Endothelial cell of umbilical vein (primary cell): ENCODE results near the gene CACNB1. TPM values are rescaled to one million over a fixed set of nuclear protein-coding genes. Genes with fewer than 3 reads are reported as not detected.

Source experiments
- BruUV-seq: library from RNA; stranded (reverse); fragments of 400-500 nt; replicated peaks from 2 replicates; lab custom pipeline; 2021; lab: Mats Ljungman, UMichigan
- CTCF ChIA-PET: fragments of 300-600, 350-600 bp; sonication (Branson Sonifier 250); formaldehyde crosslinking; loops from one replicate; lab custom pipeline; 2021; ENCODE audit warnings: antibody characterized with exemption, inconsistent platforms; lab: Charles Lee
- POLR2A ChIA-PET: fragments of 300-600, 350-600 bp; sonication (Branson Sonifier 250); formaldehyde crosslinking; loops from one replicate; lab custom pipeline; 2021; ENCODE audit warnings: antibody characterized with exemption, inconsistent platforms; lab: Charles Lee
- DNase-seq: peaks from one replicate; pipeline ENCODE4 v3.0.0-alpha.2; 2011; ENCODE audit warnings: low read depth, low spot score
- FAIRE-seq: peaks from 2 replicates; lab custom pipeline; 2011; peaks lifted over from hg19 to GRCh38; lab: Jason Lieb, UNC
- H2AFZ ChIP-seq: 2 replicates; pipeline ENCODE4 v1.6.0; 2012; ENCODE audit warnings: low read depth, low read length, control low read depth, inconsistent platforms
- H3K27ac ChIP-seq: 2 replicates; pipeline ENCODE4 v1.5.1; 2011; ENCODE audit warnings: low read depth, mild to moderate bottlenecking, control low read depth, low read length, moderate library complexity; ENCODE audit not compliant: insufficient read depth
- H3K27me3 ChIP-seq, 2 experiments: 2 replicates each; pipeline versions ENCODE4 v1.6.0 to v1.6.1; 2011; ENCODE audit warnings: low read length in 2 of 2, mixed read lengths in 1 of 2; ENCODE audit not compliant: control insufficient read depth in 2 of 2, insufficient read depth in 2 of 2
- H3K36me3 ChIP-seq, 2 experiments: 2 replicates in 1 of 2; 3 replicates in 1 of 2; pipeline ENCODE4 v1.5.1; 2011; ENCODE audit warnings: low read length in 2 of 2, mild to moderate bottlenecking in 1 of 2, moderate library complexity in 1 of 2; ENCODE audit not compliant: control insufficient read depth in 2 of 2, insufficient read depth in 2 of 2; ENCODE audit errors: extremely low read depth in 1 of 2
- H3K4me1 ChIP-seq: 3 replicates; pipeline ENCODE4 v1.5.1; 2011; ENCODE audit warnings: mild to moderate bottlenecking, low read length; ENCODE audit not compliant: control insufficient read depth, insufficient read depth; ENCODE audit errors: extremely low read depth
- H3K4me2 ChIP-seq: 2 replicates; pipeline ENCODE4 v1.6.1; 2011; ENCODE audit warnings: low read length, control low read depth, mixed read lengths; ENCODE audit not compliant: insufficient read depth
- H3K4me3 ChIP-seq, 3 experiments: fragments of 200-600 bp in 1 of 3; sonication (generic), shearing (Covaris generic) in 1 of 3; replicated peaks in 1 of 3; 2 replicates each; pipeline ENCODE4 v1.5.1; 2011 to 2016; ENCODE audit warnings: control low read depth in 3 of 3, low read length in 3 of 3, mild to moderate bottlenecking in 2 of 3, inconsistent platforms in 1 of 3, low read depth in 1 of 3, moderate library complexity in 1 of 3; ENCODE audit not compliant: insufficient read depth in 1 of 3
- H3K79me2 ChIP-seq: 2 replicates; pipeline ENCODE4 v1.6.0; 2012; ENCODE audit warnings: low read length, inconsistent platforms; ENCODE audit not compliant: control insufficient read depth, insufficient read depth
- H3K9ac ChIP-seq: replicated peaks from 2 replicates; pipeline ENCODE3; 2011; ENCODE audit warnings: low read length, control low read depth; ENCODE audit not compliant: insufficient read depth; ENCODE audit errors: extremely low read depth
- H3K9me1 ChIP-seq: replicated peaks from 3 replicates; pipeline ENCODE4 v1.6.0; 2011; ENCODE audit warnings: mild to moderate bottlenecking, low read length; ENCODE audit not compliant: control insufficient read depth, insufficient read depth; ENCODE audit errors: extremely low read depth
- H3K9me3 ChIP-seq: replicated peaks from 2 replicates; pipeline ENCODE4 v1.5.1; 2012; ENCODE audit warnings: low read length, inconsistent platforms; ENCODE audit not compliant: control insufficient read depth, insufficient read depth
- H4K20me1 ChIP-seq: replicated peaks from 2 replicates; pipeline ENCODE3; 2011; ENCODE audit warnings: mild to moderate bottlenecking, low read length; ENCODE audit not compliant: control insufficient read depth, insufficient read depth; ENCODE audit errors: extremely low read depth
- EZH2 ChIP-seq: IDR thresholded peaks from 2 replicates; pipeline ENCODE4 v1.6.1; 2012; ENCODE audit warnings: borderline replicate concordance, low read depth, mild to moderate bottlenecking, moderate library complexity, low read length, inconsistent platforms; ENCODE audit not compliant: severe bottlenecking
- FOS ChIP-seq: IDR thresholded peaks from 2 replicates; pipeline ENCODE4 v1.6.1; 2011; ENCODE audit warnings: mild to moderate bottlenecking, low read length, moderate library complexity, borderline replicate concordance; ENCODE audit not compliant: insufficient read depth
- GATA2 ChIP-seq: IDR thresholded peaks from 2 replicates; pipeline ENCODE4 v1.7.0; 2011; ENCODE audit warnings: low read depth, mild to moderate bottlenecking, moderate library complexity, mixed read lengths, low read length; ENCODE audit not compliant: insufficient read length, insufficient read depth
- JUN ChIP-seq: IDR thresholded peaks from 2 replicates; pipeline ENCODE4 v1.6.1; 2011; ENCODE audit warnings: borderline replicate concordance, low read depth; ENCODE audit not compliant: insufficient read length, insufficient read depth
- MYC ChIP-seq: IDR thresholded peaks from one replicate; pipeline ENCODE4 v1.6.1; 2011; ENCODE audit warnings: mild to moderate bottlenecking, low read depth, low read length
- POLR2A ChIP-seq: IDR thresholded peaks from 2 replicates; pipeline ENCODE4 v1.6.1; 2012; ENCODE audit warnings: low read depth, mild to moderate bottlenecking, control low read depth, low read length
- POLR2AphosphoS5 ChIP-seq: IDR thresholded peaks from 2 replicates; pipeline ENCODE4 v1.6.1; 2012; ENCODE audit warnings: low read depth, mild to moderate bottlenecking, control low read depth, low read length, moderate library complexity; ENCODE audit not compliant: insufficient read depth
- dilution Hi-C: fragments of 300-500 bp; cut with MboI; formaldehyde crosslinking; loops from one replicate; pipeline ENCODE4 v1.15.0; 2019; ENCODE audit warnings: low sequenced_read_pairs; ENCODE audit not compliant: extremely low pct_ligation_motif_present
- intact Hi-C: fragments of 100-400 bp; cut with micrococcal nuclease; formaldehyde crosslinking; loops from one replicate; pipeline ENCODE4 v1.10.0; 2022
- polyA plus RNA-seq, 4 experiments: library from polyadenylated mRNA; depleted of rRNA in 3 of 4; stranded (reverse) in 3 of 4; unstranded in 1 of 4; fragments of >200 nt; gene quantifications; 2 replicates each; pipeline versions ENCODE4 v1.2.1 to v1.2.3, GENCODE V29; 2011 to 2012; ENCODE audit warnings: missing spikeins in 1 of 4
- total RNA-seq: library from RNA; stranded (reverse); gene quantifications from 2 replicates; pipeline ENCODE4 v1.2.3, GENCODE V29; 2021
- TF ChIP-seq, protein P1 (sequence below): IDR thresholded peaks from 2 replicates; pipeline ENCODE4 v1.6.1; 2011; ENCODE audit not compliant: insufficient read depth, insufficient read length
- TF ChIP-seq, protein P2 (sequence below), 2 donors: IDR thresholded peaks; 1 replicate in 1 of 2; 2 replicates in 1 of 2; pipeline ENCODE4 v1.5.1; 2011; ENCODE audit warnings: low read length in 2 of 2, mild to moderate bottlenecking in 2 of 2, moderate library complexity in 2 of 2, control low read depth in 1 of 2, inconsistent platforms in 1 of 2, low read depth in 1 of 2; ENCODE audit not compliant: insufficient read depth in 1 of 2; ENCODE audit errors: extremely low read depth in 1 of 2

The CACNB1 gene
- total and polyA plus RNA-seq, 2 donors (not counting 3 experiments of a cell fraction or from before 2014, with no cell fraction given), result 4.7 to 12.3 TPM

DNA sequence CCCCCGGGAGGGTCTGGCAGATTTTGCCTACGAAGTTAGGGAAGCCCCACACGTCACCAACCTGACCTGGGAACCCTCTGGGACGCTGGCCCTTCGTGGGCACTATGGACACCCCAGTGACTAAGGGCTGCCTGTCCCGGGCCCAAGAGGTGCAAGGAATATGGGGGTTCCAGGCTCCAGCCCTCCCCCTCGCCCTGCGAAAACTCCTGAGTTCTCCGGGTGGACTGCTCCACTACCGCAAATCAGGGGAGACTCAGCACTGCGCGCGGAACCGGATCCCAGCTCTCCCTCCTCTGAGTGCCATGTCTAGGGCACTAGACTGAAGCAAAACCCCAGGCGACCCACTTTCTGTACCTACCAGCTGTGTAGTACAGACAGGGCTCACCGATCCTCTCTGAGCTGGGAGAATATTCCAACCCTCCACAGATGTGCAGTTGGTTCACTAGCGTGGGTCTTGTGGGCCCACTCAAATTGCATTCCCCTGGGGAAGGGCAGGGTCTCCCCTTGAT lies 31.6 kb downstream of the CACNB1 start, which contains the start of gene ARL5C:
TSS of gene ARL5C (minus strand) at position 321 of the 509 bp plus-strand sequence. CDS start 401 bp downstream, outside the sequence.
- Histone ChIP-seq H3K9ac (peak within 1 kb of the TSS; percentile 0), H3K4me1 (peaks cover 5% of the 10 kb centered on the region), H3K27ac (no peak within 1 kb of the TSS), H3K9me3 (no peaks in the 10 kb centered on the region), H3K36me3 (no peaks in the 10 kb centered on the region), H4K20me1 (no peaks in the 10 kb centered on the region), H3K79me2 (no peaks in the 10 kb centered on the region), H3K4me2 (peak within 1 kb of the TSS; percentile 74), H3K27me3 (peaks cover 27 to 28% of the 10 kb centered on the region in 2 experiments), H2AFZ (peak within 1 kb of the TSS; percentile 96), H3K4me3 (peak within 1 kb of the TSS; percentile 2 to 54 (median 36)), H3K9me1 (no peaks in the 10 kb centered on the region)
- ChIA-PET CTCF (interaction anchor here (0.5 to 6.0 kb wide), 5 partner anchors 9 to 183 kb away, joined by 3 to 121 read pairs (median 39); partner anchors contain the start of gene PLXDC1), POLR2A (interaction anchor here (0.6 kb wide), 1 partner anchor 186 kb away, joined by 3 read pairs; no protein-coding TSS in a partner anchor)
- no peak for FAIRE-seq
- no peak for DNase-seq
- BruUV-seq, result no TSS peak
- TF ChIP-seq FOS, result no peak
- TF ChIP-seq, protein P1, sequence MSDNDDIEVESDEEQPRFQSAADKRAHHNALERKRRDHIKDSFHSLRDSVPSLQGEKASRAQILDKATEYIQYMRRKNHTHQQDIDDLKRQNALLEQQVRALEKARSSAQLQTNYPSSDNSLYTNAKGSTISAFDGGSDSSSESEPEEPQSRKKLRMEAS, result no peak
- TF ChIP-seq GATA2, result no peak
- TF ChIP-seq POLR2AphosphoS5, result no peak
- no peak for TF ChIP-seq JUN
- TF ChIP-seq POLR2A, result no peak
- no peak for TF ChIP-seq EZH2
- TF ChIP-seq MYC, result no peak
- TF ChIP-seq, protein P2, sequence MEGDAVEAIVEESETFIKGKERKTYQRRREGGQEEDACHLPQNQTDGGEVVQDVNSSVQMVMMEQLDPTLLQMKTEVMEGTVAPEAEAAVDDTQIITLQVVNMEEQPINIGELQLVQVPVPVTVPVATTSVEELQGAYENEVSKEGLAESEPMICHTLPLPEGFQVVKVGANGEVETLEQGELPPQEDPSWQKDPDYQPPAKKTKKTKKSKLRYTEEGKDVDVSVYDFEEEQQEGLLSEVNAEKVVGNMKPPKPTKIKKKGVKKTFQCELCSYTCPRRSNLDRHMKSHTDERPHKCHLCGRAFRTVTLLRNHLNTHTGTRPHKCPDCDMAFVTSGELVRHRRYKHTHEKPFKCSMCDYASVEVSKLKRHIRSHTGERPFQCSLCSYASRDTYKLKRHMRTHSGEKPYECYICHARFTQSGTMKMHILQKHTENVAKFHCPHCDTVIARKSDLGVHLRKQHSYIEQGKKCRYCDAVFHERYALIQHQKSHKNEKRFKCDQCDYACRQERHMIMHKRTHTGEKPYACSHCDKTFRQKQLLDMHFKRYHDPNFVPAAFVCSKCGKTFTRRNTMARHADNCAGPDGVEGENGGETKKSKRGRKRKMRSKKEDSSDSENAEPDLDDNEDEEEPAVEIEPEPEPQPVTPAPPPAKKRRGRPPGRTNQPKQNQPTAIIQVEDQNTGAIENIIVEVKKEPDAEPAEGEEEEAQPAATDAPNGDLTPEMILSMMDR (IDR thresholded peaks at IDR 0.05; ENCODE audit: extremely low read depth in 1 of 2, insufficient read depth in 1 of 2, low read depth in 1 of 2, low read length in 2 of 2), result no peak
- intact Hi-C loops (loop anchor here (2.0 kb wide), 1 partner anchor 67 kb away; no protein-coding TSS in a partner anchor), dilution Hi-C loops (no loop called here)
